ENCODE data around the gene YES1.
"Not testable (repeated sequence)": the region's sequence is repeated elsewhere in the genome, so short reads cannot be mapped to it uniquely, and the experiment has no call there.

The YES1 gene

GRCh38 chr18:682833-683232 is 129.2 kb downstream of the YES1 start:
- H3K4me3 ChIP-seq (ENCODE audit: low read depth, low read length, poor library complexity, severe bottlenecking): no peak overlapping the region
- TF ChIP-seq EZH2 (IDR thresholded peaks at IDR 0.05; ENCODE audit: borderline replicate concordance, low read length) (no peak), CTCF (IDR thresholded peaks at IDR 0.05; ENCODE audit: low read length) (no peak)
- no peak overlapping the region for H2AFZ ChIP-seq (ENCODE audit: low read length)
- H3K27me3 ChIP-seq (ENCODE audit: insufficient read depth, low read length): no peaks in the 10 kb centered on the region
- H3K9me2 ChIP-seq (ENCODE audit: low read depth, low read length): no peaks in the 10 kb centered on the region
- H3K79me2 ChIP-seq (ENCODE audit: insufficient read depth, low read length): no peaks in the 10 kb centered on the region
- no peaks in the 10 kb centered on the region for H3K9me3 ChIP-seq (ENCODE audit: low read length)
- H3K4me2 ChIP-seq (ENCODE audit: low read length): no peak overlapping the region
- H4K20me1 ChIP-seq (ENCODE audit: insufficient read depth, low read length): no peaks in the 10 kb centered on the region
- H3F3A ChIP-seq (ENCODE audit: insufficient read depth, low read length): no peaks in the 10 kb centered on the region
- no peak overlapping the region for H3K27ac ChIP-seq (ENCODE audit: low read depth, low read length, poor library complexity, severe bottlenecking)
- H3K9ac ChIP-seq (ENCODE audit: low read length): no peak overlapping the region
- H3K4me1 ChIP-seq (ENCODE audit: insufficient read depth, low read length, severe bottlenecking): no peaks in the 10 kb centered on the region
- no peaks in the 10 kb centered on the region for H3K36me3 ChIP-seq (ENCODE audit: insufficient read depth, low read length)

GRCh38 chr18:682416-682815 is 129.6 kb downstream of the YES1 start:
- not testable (repeated sequence) for H2AFZ ChIP-seq (ENCODE audit: low read length); H3K27ac ChIP-seq (ENCODE audit: low read depth, low read length, poor library complexity, severe bottlenecking); H3K4me1 ChIP-seq (ENCODE audit: insufficient read depth, low read length, severe bottlenecking); H3K36me3 ChIP-seq (ENCODE audit: insufficient read depth, low read length); H3K9me3 ChIP-seq (ENCODE audit: low read length); H3K79me2 ChIP-seq (ENCODE audit: insufficient read depth, low read length); H3K9ac ChIP-seq (ENCODE audit: low read length); H3K27me3 ChIP-seq (ENCODE audit: insufficient read depth, low read length); H3K4me3 ChIP-seq (ENCODE audit: low read depth, low read length, poor library complexity, severe bottlenecking); H3K9me2 ChIP-seq (ENCODE audit: low read depth, low read length); H4K20me1 ChIP-seq (ENCODE audit: insufficient read depth, low read length); H3K4me2 ChIP-seq (ENCODE audit: low read length); H3F3A ChIP-seq (ENCODE audit: insufficient read depth, low read length)

- Histone ChIP-seq H3K9me2 (ENCODE audit: low read depth, low read length) (no peaks in the 10 kb centered on the region), H3K27me3 (ENCODE audit: insufficient read depth, low read length) (no peaks in the 10 kb centered on the region), H4K20me1 (ENCODE audit: insufficient read depth, low read length) (no peaks in the 10 kb centered on the region), H3K4me2 (ENCODE audit: low read length) (no peak overlapping the region), H3K27ac (ENCODE audit: low read depth, low read length, poor library complexity, severe bottlenecking) (no peak overlapping the region), H3K4me1 (ENCODE audit: insufficient read depth, low read length, severe bottlenecking) (no peaks in the 10 kb centered on the region), H3F3A (ENCODE audit: insufficient read depth, low read length) (no peaks in the 10 kb centered on the region), H3K36me3 (ENCODE audit: insufficient read depth, low read length) (no peaks in the 10 kb centered on the region), H3K79me2 (ENCODE audit: insufficient read depth, low read length) (no peaks in the 10 kb centered on the region), H3K9ac (ENCODE audit: low read length) (no peak overlapping the region), H3K4me3 (ENCODE audit: low read depth, low read length, poor library complexity, severe bottlenecking) (no peak overlapping the region), H2AFZ (ENCODE audit: low read length) (no peak overlapping the region), H3K9me3 (ENCODE audit: low read length) (no peaks in the 10 kb centered on the region)
- no peak for TF ChIP-seq EZH2 (IDR thresholded peaks at IDR 0.05; ENCODE audit: borderline replicate concordance, low read length)
- no peak for TF ChIP-seq CTCF (IDR thresholded peaks at IDR 0.05; ENCODE audit: low read length)
Observed at GRCh38 chr18:681985-682384, 130.1 kb downstream of the YES1 start.

- H3K27me3 ChIP-seq (ENCODE audit: insufficient read depth, low read length): no peaks in the 10 kb centered on the region
- no peaks in the 10 kb centered on the region for H3K4me1 ChIP-seq (ENCODE audit: insufficient read depth, low read length, severe bottlenecking)
- no peaks in the 10 kb centered on the region for H4K20me1 ChIP-seq (ENCODE audit: insufficient read depth, low read length)
- H3K79me2 ChIP-seq (ENCODE audit: insufficient read depth, low read length): no peaks in the 10 kb centered on the region
- H3K36me3 ChIP-seq (ENCODE audit: insufficient read depth, low read length): no peaks in the 10 kb centered on the region
- H2AFZ ChIP-seq (ENCODE audit: low read length): no peak overlapping the region
- no peak overlapping the region for H3K4me2 ChIP-seq (ENCODE audit: low read length)
- H3K4me3 ChIP-seq (ENCODE audit: low read depth, low read length, poor library complexity, severe bottlenecking): no peak overlapping the region
- H3K9me3 ChIP-seq (ENCODE audit: low read length): no peaks in the 10 kb centered on the region
- no peaks in the 10 kb centered on the region for H3K9me2 ChIP-seq (ENCODE audit: low read depth, low read length)
- no peak overlapping the region for H3K9ac ChIP-seq (ENCODE audit: low read length)
- TF ChIP-seq EZH2 (IDR thresholded peaks at IDR 0.05; ENCODE audit: borderline replicate concordance, low read length) (no peak), CTCF (IDR thresholded peaks at IDR 0.05; ENCODE audit: low read length) (no peak)
- H3F3A ChIP-seq (ENCODE audit: insufficient read depth, low read length): no peaks in the 10 kb centered on the region
- no peak overlapping the region for H3K27ac ChIP-seq (ENCODE audit: low read depth, low read length, poor library complexity, severe bottlenecking)
Observed at GRCh38 chr18:680392-680791, 131.7 kb downstream of the YES1 start.
